Pons (tissue), 1 donor: Measurements from ENCODE around the gene KLF17.
"Not testable (repeated sequence)": the region's sequence is repeated elsewhere in the genome, so short reads cannot be mapped to it uniquely, and the experiment has no call there.

ENCODE experiments used
- DNase-seq: peaks from one replicate; pipeline ENCODE4 v3.0.0-alpha.2; 2016; ENCODE audit warnings: low spot score

KLF17 gene

GRCh38 chr1:44108971-44109370, 9.7 kb upstream of the KLF17 start:
- DNase-seq, result no peak

- DNase-seq, result no peak
These were observed 7.7 kb upstream of the KLF17 start for GRCh38 chr1:44110916-44111315.

GRCh38 chr1:44111861-44112260, 6.8 kb upstream of the KLF17 start:
- no peak for DNase-seq

GRCh38 chr1:44112486-44112885, 6.1 kb upstream of the KLF17 start:
- no peak for DNase-seq

GRCh38 chr1:44113095-44113609, 5.5 kb upstream of the KLF17 start:
- DNase-seq, result no peak

GRCh38 chr1:44114098-44114497, 4.5 kb upstream of the KLF17 start:
- DNase-seq, result no peak

GRCh38 chr1:44117272-44117671, 1.3 kb upstream of the KLF17 start:
- DNase-seq, result not testable (repeated sequence)

- no peak for DNase-seq
These were observed 904 bp downstream of the KLF17 start for GRCh38 chr1:44119525-44119924.

- DNase-seq, result no peak
These were observed 1.9 kb downstream of the KLF17 start for GRCh38 chr1:44120398-44120949.

- DNase-seq, result no peak
These were observed 11.2 kb downstream of the KLF17 start for GRCh38 chr1:44129616-44130500.

- no peak for DNase-seq
These were observed 12.8 kb downstream of the KLF17 start for GRCh38 chr1:44131411-44131810.

- no peak for DNase-seq
These were observed 15.7 kb downstream of the KLF17 start for GRCh38 chr1:44134071-44134920.

GRCh38 chr1:44135886-44136285, 17.3 kb downstream of the KLF17 start:
- DNase-seq, result no peak

GRCh38 chr1:44138239-44138638, 19.6 kb downstream of the KLF17 start:
- DNase-seq, result no peak

GRCh38 chr1:44139565-44139964, 20.9 kb downstream of the KLF17 start:
- DNase-seq, result not testable (repeated sequence)

GRCh38 chr1:44141531-44141930, 22.9 kb downstream of the KLF17 start, which contains the start of gene KLF18:
Gene KLF18 (minus strand): TSS chr1:44141631. CDS start chr1:44141631, 0 bp downstream.
- DNase-seq, result no peak

GRCh38 chr1:44144962-44145756, 26.5 kb downstream of the KLF17 start:
- DNase-seq, result no peak

- DNase-seq, result no peak
These were observed 28.1 kb downstream of the KLF17 start for GRCh38 chr1:44146536-44147361.

- no peak for DNase-seq
These were observed 29.0 kb downstream of the KLF17 start for GRCh38 chr1:44147582-44147981.

GRCh38 chr1:44151332-44151731, 32.7 kb downstream of the KLF17 start:
- DNase-seq, result no peak

GRCh38 chr1:44151808-44152207, 33.2 kb downstream of the KLF17 start:
- DNase-seq, result no peak
